Lower leg skin (tissue), 4 donors: ENCODE results near the gene CARD14. TPM values are rescaled to one million over a fixed set of nuclear protein-coding genes. Genes with fewer than 3 reads are reported as not detected.

Experiments used
- DNase-seq, 2 donors: peaks; one replicate each; pipeline ENCODE4 v3.0.0-alpha.2; 2019; ENCODE audit warnings: low spot score in 2 of 2
- H3K4me3 ChIP-seq: fragments of 200-600 bp; sonication (generic); 2 replicates; pipeline ENCODE4 v1.5.1; 2017; ENCODE audit warnings: mild to moderate bottlenecking, low read depth; ENCODE audit not compliant: poor library complexity, severe bottlenecking
- CTCF ChIP-seq, 3 donors: fragments of 450-650 bp; IDR thresholded peaks; one replicate each; pipeline ENCODE4 v1.5.1; 2016; ENCODE audit warnings: antibody characterized with exemption in 3 of 3, mild to moderate bottlenecking in 3 of 3, moderate library complexity in 2 of 3
- POLR2A ChIP-seq, 2 donors: fragments of 450-650 bp; IDR thresholded peaks; one replicate each; pipeline ENCODE4 v1.6.1; 2016 to 2017; ENCODE audit warnings: antibody characterized with exemption in 2 of 2, mild to moderate bottlenecking in 1 of 2, moderate library complexity in 1 of 2
- WGBS, 2 donors: methylation state at CpG; one replicate each; pipeline ENCODE4 v1.1.5; 2018; 5-methylcytosine and 5-hydroxymethylcytosine counted together
- intact Hi-C: fragments of 100-400 bp; cut with DNase I; formaldehyde crosslinking; loops from one replicate; pipeline ENCODE4 v1.15.0; 2023; ENCODE audit warnings: low total_unique reads
- total RNA-seq, 4 donors: library from RNA; depleted of rRNA; stranded (reverse); fragments of >200 nt; gene quantifications; one replicate each; pipeline ENCODE4 v1.1.0, GENCODE V29; 2016

The CARD14 gene
- total RNA-seq, 4 donors from 2014 or later = 52.3 to 73.2 (median 57.5) TPM

- H3K4me3 ChIP-seq = no peak overlapping the region
- no peak for TF ChIP-seq CTCF (IDR thresholded peaks at IDR 0.05)
- no peak for TF ChIP-seq POLR2A (IDR thresholded peaks at IDR 0.05)
- 52 to 63% methylated on average over 6 of the region's 6 CpGs for WGBS, 2 donors
- intact Hi-C loops = no loop called here
- no peak for DNase-seq
These were observed 3.4 kb upstream of the CARD14 start for GRCh38 chr17:80166446-80166845.

- DNase-seq = no peak
- intact Hi-C loops = no loop called here
- 79 to 84% methylated on average over 5 of the region's 5 CpGs for WGBS, 2 donors
- TF ChIP-seq CTCF (IDR thresholded peaks at IDR 0.05) (no peak), POLR2A (IDR thresholded peaks at IDR 0.05) (no peak)
- H3K4me3 ChIP-seq = no peak overlapping the region
These were observed 1.5 kb upstream of the CARD14 start for GRCh38 chr17:80168371-80168770.

- WGBS, 2 donors = 93 to 94% methylated on average over 5 of the region's 5 CpGs
- intact Hi-C loops = no loop called here
These were observed 723 bp upstream of the CARD14 start for GRCh38 chr17:80169107-80169506.

GRCh38 chr17:80171681-80172080 is 1.9 kb downstream of the CARD14 start:
- no peak for TF ChIP-seq CTCF (IDR thresholded peaks at IDR 0.05)
- no peak for TF ChIP-seq POLR2A (IDR thresholded peaks at IDR 0.05)
- H3K4me3 ChIP-seq = no peak overlapping the region
- no peak for DNase-seq
- 84 to 96% methylated on average over 6 to 7 of the region's 7 CpGs for whole genome bisulfite sequencing, 2 donors
- intact Hi-C loops = no loop called here

More at GRCh38 chr17:80169107-80169506, 723 bp upstream of the CARD14 start:
- TF ChIP-seq CTCF (IDR thresholded peaks at IDR 0.05) (no peak), POLR2A (IDR thresholded peaks at IDR 0.05) (no peak)
- no peak overlapping the region for H3K4me3 ChIP-seq
- DNase-seq = no peak

GRCh38 chr17:80173126-80173525 is 3.3 kb downstream of the CARD14 start:
- intact Hi-C loops = no loop called here
- WGBS, 2 donors = 90 to 97% methylated on average over 12 of the region's 12 CpGs
- no peak overlapping the region for H3K4me3 ChIP-seq
- TF ChIP-seq POLR2A (IDR thresholded peaks at IDR 0.05) (no peak), CTCF (IDR thresholded peaks at IDR 0.05) (no peak)
- DNase-seq = no peak

GRCh38 chr17:80173916-80174315 is 4.1 kb downstream of the CARD14 start:
- no peak for DNase-seq
- H3K4me3 ChIP-seq = no peak overlapping the region
- intact Hi-C loops = no loop called here
- TF ChIP-seq CTCF (IDR thresholded peaks at IDR 0.05) (no peak), POLR2A (IDR thresholded peaks at IDR 0.05) (no peak)
- WGBS, 2 donors = 92 to 95% methylated on average over 6 of the region's 6 CpGs
